ENCODE measurements around the gene TBC1D10B. TPM values are rescaled to one million over a fixed set of nuclear protein-coding genes. Genes with fewer than 3 reads are reported as not detected.

The TBC1D10B gene
- total and polyA plus RNA-seq, 7 donors, result 14.5 to 38.3 (median 24.6) TPM

- intact Hi-C loops (cut with DNase I), result loop anchor here (2.0 to 10.0 kb wide), 2 partner anchors 16 to 284 kb away; partner anchors contain the start of genes TBX6, YPEL3 and ZNF48
- Histone ChIP-seq H3K9me3 (no peaks in the 10 kb centered on the region), H3K4me1 (peaks cover 0 to 23% (median 20%) of the 10 kb centered on the region in 4 donors), H3K27ac (peak overlapping the region; percentile 96 to 100 (median 98)), H3K4me3 (peak overlapping the region; percentile 51 to 80 (median 73)), H3K36me3 (no peaks in the 10 kb centered on the region), H3K27me3 (no peaks in the 10 kb centered on the region)
- TF ChIP-seq CTCF (IDR thresholded peaks at IDR 0.05), result no peak
- no peak for TF ChIP-seq POLR2AphosphoS5 (IDR thresholded peaks at IDR 0.05)
- TF ChIP-seq EP300 (IDR thresholded peaks at IDR 0.05), result no peak
- TF ChIP-seq POLR2A (IDR thresholded peaks at IDR 0.05), result no peak
- DNase-seq, result no peak
- WGBS, 2 donors, result 26 to 38% methylated on average over 27 of the region's 27 CpGs
These were observed 9.0 kb upstream of the TBC1D10B start for GRCh38 chr16:30379158-30379783.

GRCh38 chr16:30378236-30379157, 8.2 kb upstream of the TBC1D10B start:
- Histone ChIP-seq H3K36me3 (no peaks in the 10 kb centered on the region), H3K9me3 (no peaks in the 10 kb centered on the region), H3K4me1 (peaks cover 0 to 23% (median 20%) of the 10 kb centered on the region in 4 donors), H3K27ac (peak overlapping the region; percentile 96 to 100 (median 98)), H3K4me3 (peak overlapping the region; percentile 51 to 80 (median 73)), H3K27me3 (no peaks in the 10 kb centered on the region)
- WGBS, 2 donors, result 1% methylated on average over 67 of the region's 67 CpGs
- intact Hi-C loops (cut with DNase I), result loop anchor here (2.0 to 10.0 kb wide), 2 partner anchors 16 to 284 kb away; partner anchors contain the start of genes TBX6, YPEL3 and ZNF48
- TF ChIP-seq POLR2A (IDR thresholded peaks at IDR 0.05) (peak; percentile 35 to 76), EP300 (IDR thresholded peaks at IDR 0.05) (no peak), CTCF (IDR thresholded peaks at IDR 0.05) (peak in 1 of 4 experiments; percentile 16), POLR2AphosphoS5 (IDR thresholded peaks at IDR 0.05) (peak; percentile 83 to 93 (median 92))
- peak; percentile 100 for DNase-seq

GRCh38 chr16:30377812-30378235, 7.5 kb upstream of the TBC1D10B start:
- TF ChIP-seq EP300 (IDR thresholded peaks at IDR 0.05) (peak in 1 of 4 donors; percentile 36), POLR2A (IDR thresholded peaks at IDR 0.05) (peak; percentile 65 to 82), POLR2AphosphoS5 (IDR thresholded peaks at IDR 0.05) (peak; percentile 66 to 95 (median 82)), CTCF (IDR thresholded peaks at IDR 0.05) (no peak)
- H3K36me3 ChIP-seq, result no peaks in the 10 kb centered on the region
- WGBS, 2 donors, result 0% methylated on average over 39 of the region's 39 CpGs
- intact Hi-C loops (cut with DNase I), result loop anchor here (2.0 to 10.0 kb wide), 2 partner anchors 17 to 283 kb away; partner anchors contain the start of genes TBX6, YPEL3 and ZNF48
- H3K27ac ChIP-seq, result peak overlapping the region; percentile 96 to 100 (median 98)
- no peaks in the 10 kb centered on the region for H3K27me3 ChIP-seq
- H3K9me3 ChIP-seq, result no peaks in the 10 kb centered on the region
- peak overlapping the region; percentile 37 to 80 (median 73) for H3K4me3 ChIP-seq
- peaks cover 0 to 23% (median 20%) of the 10 kb centered on the region in 4 donors for H3K4me1 ChIP-seq
- DNase-seq, result peak; percentile 98

GRCh38 chr16:30377050-30377811, 6.9 kb upstream of the TBC1D10B start:
- H3K27ac ChIP-seq, result peak overlapping the region; percentile 96 to 100 (median 98)
- no peaks in the 10 kb centered on the region for H3K36me3 ChIP-seq
- TF ChIP-seq CTCF (IDR thresholded peaks at IDR 0.05), result no peak
- TF ChIP-seq POLR2A (IDR thresholded peaks at IDR 0.05), result no peak
- TF ChIP-seq EP300 (IDR thresholded peaks at IDR 0.05), result no peak
- no peak for TF ChIP-seq POLR2AphosphoS5 (IDR thresholded peaks at IDR 0.05)
- H3K4me3 ChIP-seq, result peak overlapping the region; percentile 37 to 80 (median 73)
- intact Hi-C loops (cut with DNase I), result loop anchor here (10.0 kb wide), 1 partner anchor 282 kb away; the partner anchor contains the start of genes TBX6 and YPEL3
- WGBS, 2 donors, result 26 to 35% methylated on average over 29 of the region's 29 CpGs
- H3K9me3 ChIP-seq, result no peaks in the 10 kb centered on the region
- H3K4me1 ChIP-seq, result peaks cover 0 to 23% (median 20%) of the 10 kb centered on the region in 4 donors
- no peak for DNase-seq
- no peaks in the 10 kb centered on the region for H3K27me3 ChIP-seq

Data from sigmoid colon (tissue), 7 donors.